SU-DHL-6 (cell line): ENCODE data around the gene SEMA3B.

Experiments used
- H2AFZ ChIP-seq: fragments of 200-600 bp; sonication (generic); 2 replicates; pipeline ENCODE4 v1.6.1; 2014; ENCODE audit warnings: low read depth, mild to moderate bottlenecking, moderate library complexity, mixed read lengths, antibody characterized with exemption, low read length; ENCODE audit not compliant: severe bottlenecking
- H3F3A ChIP-seq: fragments of 200-600 bp; shearing (Covaris generic); 2 replicates; pipeline ENCODE4 v1.6.0; 2016; ENCODE audit warnings: antibody characterized with exemption, mild to moderate bottlenecking; ENCODE audit not compliant: insufficient read depth
- H3K27ac ChIP-seq: fragments of 200-600 bp; sonication (generic); 2 replicates; pipeline ENCODE4 v1.5.1; 2016; ENCODE audit warnings: low read depth, mild to moderate bottlenecking, low read length, moderate library complexity, mixed read lengths
- H3K27me3 ChIP-seq: fragments of 200-600 bp; sonication (generic), shearing (Covaris generic); 2 replicates; pipeline ENCODE4 v1.6.0; 2014; ENCODE audit warnings: mild to moderate bottlenecking, low read length
- H3K36me3 ChIP-seq: fragments of 200-600 bp; sonication (generic); 2 replicates; pipeline ENCODE4 v1.6.1; 2014; ENCODE audit warnings: mild to moderate bottlenecking, low read length, mixed read lengths
- H3K4me2 ChIP-seq: fragments of 300-600, 200-600 bp; shearing (Covaris generic), sonication (generic); 2 replicates; pipeline ENCODE4 v1.6.0; 2014; ENCODE audit warnings: low read length, low read depth, mild to moderate bottlenecking; ENCODE audit not compliant: poor library complexity, severe bottlenecking
- H3K4me3 ChIP-seq: fragments of 200-600 bp; sonication (generic); 2 replicates; pipeline ENCODE4 v1.5.1; 2014; ENCODE audit warnings: antibody characterized with exemption, low read length, mild to moderate bottlenecking, mixed read lengths; ENCODE audit not compliant: insufficient read depth, poor library complexity, severe bottlenecking
- H3K79me2 ChIP-seq: fragments of 200-600 bp; sonication (generic); 2 replicates; pipeline ENCODE4 v1.6.1; 2014; ENCODE audit warnings: mild to moderate bottlenecking, low read length, moderate library complexity; ENCODE audit not compliant: insufficient read depth
- H3K9ac ChIP-seq: fragments of 200-600 bp; sonication (generic); 2 replicates; pipeline ENCODE4 v1.7.0; 2014; ENCODE audit warnings: mild to moderate bottlenecking, low read length
- H3K9me2 ChIP-seq: fragments of 200-600 bp; sonication (generic); replicated peaks from 2 replicates; pipeline ENCODE4 v1.6.1; 2014; ENCODE audit warnings: low read length; ENCODE audit not compliant: insufficient read depth
- H3K9me3 ChIP-seq: fragments of 200-600 bp; sonication (generic); 2 replicates; pipeline ENCODE4 v1.6.1; 2014; ENCODE audit warnings: low read length, mixed read lengths; ENCODE audit not compliant: insufficient read depth
- H4K20me1 ChIP-seq: fragments of 200-600 bp; sonication (generic); 2 replicates; pipeline ENCODE4 v1.6.1; 2014; ENCODE audit warnings: low read depth, mild to moderate bottlenecking, antibody characterized with exemption, low read length, moderate library complexity, mixed read lengths
- CTCF ChIP-seq: fragments of 200-600 bp; sonication (generic); IDR thresholded peaks from one replicate; pipeline ENCODE4 v1.5.1; 2017; ENCODE audit warnings: antibody characterized with exemption, mild to moderate bottlenecking, low read length, moderate library complexity; ENCODE audit not compliant: insufficient read depth, poor library complexity, severe bottlenecking
- EZH2phosphoT487 ChIP-seq: fragments of 200-600 bp; sonication (generic), shearing (Covaris generic); conservative IDR thresholded peaks from 2 replicates; pipeline ENCODE4 v1.6.1; 2018; ENCODE audit warnings: mild to moderate bottlenecking, antibody characterized with exemption, low read length, moderate library complexity, mixed read lengths

SEMA3B gene

GRCh38 chr3:50267280-50267913, 1.6 kb upstream of the SEMA3B start:
- no peaks in the 10 kb centered on the region for H3K79me2 ChIP-seq
- H3K36me3 ChIP-seq = no peaks in the 10 kb centered on the region
- TF ChIP-seq CTCF (no peak), EZH2phosphoT487 (no peak)
- no peaks in the 10 kb centered on the region for H3F3A ChIP-seq
- H4K20me1 ChIP-seq = no peaks in the 10 kb centered on the region
- H2AFZ ChIP-seq = no peak overlapping the region
- H3K4me2 ChIP-seq = no peak overlapping the region
- no peak overlapping the region for H3K27ac ChIP-seq
- no peak overlapping the region for H3K9ac ChIP-seq
- H3K4me3 ChIP-seq = no peak overlapping the region
- no peaks in the 10 kb centered on the region for H3K9me2 ChIP-seq
- no peaks in the 10 kb centered on the region for H3K9me3 ChIP-seq
- no peaks in the 10 kb centered on the region for H3K27me3 ChIP-seq

DNA sequence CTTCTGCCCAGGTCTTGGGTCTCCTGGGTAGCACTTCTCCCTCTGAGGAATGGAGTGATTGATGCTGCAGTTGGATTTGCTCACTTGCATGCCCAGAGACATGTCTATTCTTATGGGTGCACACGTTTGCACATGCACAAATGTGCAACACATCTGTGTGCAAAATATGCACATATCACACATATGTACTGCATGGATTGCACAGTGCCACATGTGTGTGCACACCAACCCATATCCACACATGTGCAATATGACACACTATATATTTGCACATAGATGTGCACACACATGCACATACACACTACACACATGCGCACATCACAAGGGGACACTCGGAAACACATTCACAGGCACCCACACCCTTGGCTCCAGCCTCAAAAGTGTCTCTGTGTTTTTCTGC, 671 bp upstream of the SEMA3B start:
- Histone ChIP-seq H3K27me3 (no peaks in the 10 kb centered on the region), H3K36me3 (no peaks in the 10 kb centered on the region), H3K9me3 (no peaks in the 10 kb centered on the region), H3K4me3 (no peak overlapping the region), H3K9ac (no peak overlapping the region), H2AFZ (no peak overlapping the region), H3K79me2 (no peaks in the 10 kb centered on the region), H3K9me2 (no peaks in the 10 kb centered on the region), H3K4me2 (no peak overlapping the region), H3K27ac (no peak overlapping the region), H3F3A (no peaks in the 10 kb centered on the region), H4K20me1 (no peaks in the 10 kb centered on the region)
- no peak for TF ChIP-seq CTCF
- TF ChIP-seq EZH2phosphoT487 = no peak

DNA sequence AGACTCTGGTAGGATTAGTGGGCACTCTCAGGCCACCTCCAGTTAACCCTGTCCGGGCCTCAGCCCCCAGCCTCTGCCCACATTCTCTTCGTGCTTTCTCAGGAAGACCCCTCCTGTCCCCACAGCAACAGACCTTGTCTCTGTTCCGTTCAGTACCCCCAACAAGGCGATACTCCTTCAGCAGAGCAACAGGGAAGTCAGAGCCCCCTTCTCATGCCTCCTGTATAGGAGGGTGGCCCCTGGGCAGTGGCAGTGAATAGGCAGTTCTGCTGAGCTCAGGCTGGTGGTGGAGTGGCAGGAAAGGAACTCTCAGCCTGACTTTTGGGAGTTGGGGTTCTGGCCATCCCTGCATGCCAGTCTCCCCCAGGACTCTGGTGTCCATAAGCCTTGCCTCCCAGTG, 513 bp downstream of the SEMA3B start:
- Histone ChIP-seq H4K20me1 (no peaks in the 10 kb centered on the region), H2AFZ (no peak overlapping the region), H3K27me3 (no peaks in the 10 kb centered on the region), H3K4me3 (no peak overlapping the region), H3F3A (no peaks in the 10 kb centered on the region), H3K36me3 (no peaks in the 10 kb centered on the region), H3K4me2 (no peak overlapping the region), H3K9me3 (no peaks in the 10 kb centered on the region), H3K9me2 (no peaks in the 10 kb centered on the region), H3K9ac (no peak overlapping the region), H3K79me2 (no peaks in the 10 kb centered on the region), H3K27ac (no peak overlapping the region)
- TF ChIP-seq CTCF (no peak), EZH2phosphoT487 (no peak)
